ENCODE results near the gene GPC6. TPM values are rescaled to one million over a fixed set of nuclear protein-coding genes. Genes with fewer than 3 reads are reported as not detected.

GPC6 gene
- total RNA-seq, 3 donors from 2014 or later (not counting 1 experiment from before 2014, with no cell fraction given), result not detected

GRCh38 chr13:93521307-93521706, 294.7 kb downstream of the GPC6 start:
- H3K4me3 ChIP-seq (ENCODE audit: low read length), result no peak overlapping the region
- Mint-ChIP-seq H3K27me3 (ENCODE audit: low read depth in 2 of 2) (no peaks in the 10 kb centered on the region), H3K4me1 (no peaks in the 10 kb centered on the region), H3K27ac (no peak overlapping the region), H3K9me3 (peaks cover 0 to 12% of the 10 kb centered on the region in 2 donors), H3K36me3 (no peaks in the 10 kb centered on the region), H3K4me3 (no peak overlapping the region)
- no peak overlapping the region for H3K27ac ChIP-seq (ENCODE audit: low read length)
- H3K9me3 ChIP-seq (ENCODE audit: control insufficient read depth, insufficient read depth, low read length), result no peaks in the 10 kb centered on the region
- ATAC-seq (no peak), DNase-seq (no peak)
- no peaks in the 10 kb centered on the region for H3K4me1 ChIP-seq (ENCODE audit: control insufficient read depth, insufficient read depth, low read length)
- no peaks in the 10 kb centered on the region for H3K36me3 ChIP-seq (ENCODE audit: control insufficient read depth, insufficient read depth, low read length)
- no peak for TF ChIP-seq CTCF (IDR thresholded peaks at IDR 0.05)
- intact Hi-C loops (cut with micrococcal nuclease), result no loop called here
- WGBS (ENCODE audit: insufficient coverage), result 67% methylated on average over 2 of the region's 2 CpGs
- H3K27me3 ChIP-seq (ENCODE audit: control insufficient read depth, insufficient read depth, low read length), result no peaks in the 10 kb centered on the region

- Histone ChIP-seq H3K36me3 (ENCODE audit: control insufficient read depth, insufficient read depth, low read length) (no peaks in the 10 kb centered on the region), H3K9me3 (ENCODE audit: control insufficient read depth, insufficient read depth, low read length) (no peaks in the 10 kb centered on the region), H3K27me3 (ENCODE audit: control insufficient read depth, insufficient read depth, low read length) (no peaks in the 10 kb centered on the region), H3K4me3 (ENCODE audit: low read length) (no peak overlapping the region), H3K4me1 (ENCODE audit: control insufficient read depth, insufficient read depth, low read length) (no peaks in the 10 kb centered on the region), H3K27ac (ENCODE audit: low read length) (no peak overlapping the region)
- intact Hi-C loops (cut with micrococcal nuclease), result no loop called here
- WGBS (ENCODE audit: insufficient coverage), result 85% methylated on average over 3 of the region's 3 CpGs
- Mint-ChIP-seq H3K27ac (no peak overlapping the region), H3K27me3 (ENCODE audit: low read depth in 2 of 2) (no peaks in the 10 kb centered on the region), H3K4me3 (no peak overlapping the region), H3K4me1 (no peaks in the 10 kb centered on the region), H3K36me3 (no peaks in the 10 kb centered on the region), H3K9me3 (peaks cover 2 to 12% of the 10 kb centered on the region in 2 donors)
- no peak for TF ChIP-seq CTCF (IDR thresholded peaks at IDR 0.05)
- ATAC-seq, result no peak
- DNase-seq, result no peak
Observed at GRCh38 chr13:93522501-93522900, 295.9 kb downstream of the GPC6 start.

GRCh38 chr13:93525087-93525486, 298.5 kb downstream of the GPC6 start:
- intact Hi-C loops (cut with micrococcal nuclease), result no loop called here
- ATAC-seq (no peak), DNase-seq (no peak)
- H3K9me3 ChIP-seq (ENCODE audit: control insufficient read depth, insufficient read depth, low read length), result no peaks in the 10 kb centered on the region
- Mint-ChIP-seq H3K4me1 (no peaks in the 10 kb centered on the region), H3K27me3 (ENCODE audit: low read depth in 2 of 2) (no peaks in the 10 kb centered on the region), H3K36me3 (no peaks in the 10 kb centered on the region), H3K27ac (no peak overlapping the region), H3K4me3 (no peak overlapping the region), H3K9me3 (peaks cover 2 to 12% of the 10 kb centered on the region in 2 donors)
- H3K27ac ChIP-seq (ENCODE audit: low read length), result no peak overlapping the region
- no peak for TF ChIP-seq CTCF (IDR thresholded peaks at IDR 0.05)
- no peaks in the 10 kb centered on the region for H3K36me3 ChIP-seq (ENCODE audit: control insufficient read depth, insufficient read depth, low read length)
- no peaks in the 10 kb centered on the region for H3K27me3 ChIP-seq (ENCODE audit: control insufficient read depth, insufficient read depth, low read length)
- no peak overlapping the region for H3K4me3 ChIP-seq (ENCODE audit: low read length)
- no peaks in the 10 kb centered on the region for H3K4me1 ChIP-seq (ENCODE audit: control insufficient read depth, insufficient read depth, low read length)

GRCh38 chr13:93527748-93528297, 301.2 kb downstream of the GPC6 start:
- no peak overlapping the region for H3K27ac Mint-ChIP-seq
- DNase-seq (no peak), ATAC-seq (no peak)
- no peak overlapping the region for H3K27ac ChIP-seq (ENCODE audit: low read length)
- H3K4me1 Mint-ChIP-seq, result no peaks in the 10 kb centered on the region
- H3K27me3 Mint-ChIP-seq (ENCODE audit: low read depth in 2 of 2), result no peaks in the 10 kb centered on the region
- peaks cover 3 to 4% of the 10 kb centered on the region in 2 donors for H3K9me3 Mint-ChIP-seq
- H3K4me1 ChIP-seq (ENCODE audit: control insufficient read depth, insufficient read depth, low read length), result no peaks in the 10 kb centered on the region
- intact Hi-C loops (cut with micrococcal nuclease), result no loop called here
- WGBS (ENCODE audit: insufficient coverage), result 60% methylated on average over 1 of the region's 2 CpGs
- H3K9me3 ChIP-seq (ENCODE audit: control insufficient read depth, insufficient read depth, low read length), result no peaks in the 10 kb centered on the region
- H3K4me3 Mint-ChIP-seq, result no peak overlapping the region
- no peak for TF ChIP-seq CTCF (IDR thresholded peaks at IDR 0.05)
- no peaks in the 10 kb centered on the region for H3K36me3 ChIP-seq (ENCODE audit: control insufficient read depth, insufficient read depth, low read length)
- H3K36me3 Mint-ChIP-seq, result no peaks in the 10 kb centered on the region
- H3K27me3 ChIP-seq (ENCODE audit: control insufficient read depth, insufficient read depth, low read length), result no peaks in the 10 kb centered on the region
- H3K4me3 ChIP-seq (ENCODE audit: low read length), result no peak overlapping the region

Data from natural killer cell (primary cell).